Stimulated activated CD8-positive, alpha-beta memory T cell treated with anti-CD3 and anti-CD28 coated beads, Interleukin-12 subunit alpha, Interleukin-12 subunit beta, amount 100 ng/mL, for 4 hours (primary cell): Measurements from ENCODE around the gene PRRX1.

ENCODE experiments used
- DNase-seq: peaks from one replicate; pipeline ENCODE4 v3.0.0-alpha.2; 2020; ENCODE audit warnings: low read depth

PRRX1 gene

GRCh38 chr1:170770254-170770653 lies 106.3 kb downstream of the PRRX1 start:
- DNase-seq = no peak

GRCh38 chr1:170776252-170776651 lies 112.3 kb downstream of the PRRX1 start:
- no peak for DNase-seq

- DNase-seq = no peak
Observed at GRCh38 chr1:170776777-170777176, 112.8 kb downstream of the PRRX1 start.
